MCF 10A (cell line): ENCODE measurements around the gene MGAT3. TPM values are rescaled to one million over a fixed set of nuclear protein-coding genes. Genes with fewer than 3 reads are reported as not detected.

Experiments
- BruUV-seq: library from RNA; stranded (reverse); fragments of 400-500 nt; replicated peaks from 2 replicates; lab custom pipeline; 2021; lab: Mats Ljungman, UMichigan
- CTCF ChIA-PET: fragments of 300-600 bp; sonication (Branson Sonifier 250); formaldehyde crosslinking; extraction: SDS; loops from one replicate; lab custom pipeline; 2021; ENCODE audit warnings: antibody characterized with exemption, inconsistent platforms; lab: Yijun Ruan, JAX
- POLR2A ChIA-PET: fragments of 300-600, 350-650 bp; sonication (Branson Sonifier 250); formaldehyde crosslinking; extraction: SDS; loops from one replicate; lab custom pipeline; 2020; ENCODE audit warnings: antibody characterized with exemption, inconsistent platforms; lab: Yijun Ruan, JAX
- DNase-seq: peaks from one replicate; pipeline ENCODE4 v3.0.0-alpha.2; 2018; ENCODE audit not compliant: unreplicated experiment
- H3K27ac Mint-ChIP-seq: one replicate; pipeline ENCODE4 v1.8.0; 2022; ENCODE audit warnings: mild to moderate bottlenecking, low read depth, mixed read lengths; ENCODE audit not compliant: unreplicated experiment
- H3K27me3 Mint-ChIP-seq: one replicate; pipeline ENCODE4 v1.8.0; 2022; ENCODE audit warnings: mixed read lengths; ENCODE audit not compliant: insufficient read depth, unreplicated experiment
- H3K36me3 Mint-ChIP-seq: one replicate; pipeline ENCODE4 v1.8.0; 2022; ENCODE audit warnings: mild to moderate bottlenecking, moderate library complexity, mixed read lengths; ENCODE audit not compliant: insufficient read depth, unreplicated experiment
- H3K4me1 Mint-ChIP-seq: one replicate; pipeline ENCODE4 v1.8.0; 2022; ENCODE audit warnings: mixed read lengths; ENCODE audit not compliant: insufficient read depth, unreplicated experiment
- H3K4me3 Mint-ChIP-seq: one replicate; pipeline ENCODE4 v1.8.0; 2022; ENCODE audit warnings: mild to moderate bottlenecking, moderate library complexity, mixed read lengths; ENCODE audit not compliant: unreplicated experiment
- H3K9me3 Mint-ChIP-seq: one replicate; pipeline ENCODE4 v1.8.0; 2022; ENCODE audit warnings: mixed read lengths; ENCODE audit not compliant: unreplicated experiment
- CTCF ChIP-seq: fragments of 200-600 bp; IDR thresholded peaks from one replicate; pipeline ENCODE4 v1.8.0; 2022; ENCODE audit warnings: antibody characterized with exemption, mild to moderate bottlenecking; ENCODE audit not compliant: unreplicated experiment
- intact Hi-C: fragments of 100-400 bp; cut with micrococcal nuclease; formaldehyde crosslinking; loops from 2 replicates; pipeline ENCODE4 v1.14.1; 2022
- total RNA-seq: library from RNA; stranded (reverse); gene quantifications from 2 replicates; pipeline ENCODE4 v1.2.3, GENCODE V29; 2022

Gene MGAT3
- total RNA-seq, 1 experiment from 2014 or later: not detected

- no TSS peak for BruUV-seq
- H3K27me3 Mint-ChIP-seq: no peaks in the 10 kb centered on the region
- no peak for TF ChIP-seq CTCF
- intact Hi-C loops: no loop called here
- H3K9me3 Mint-ChIP-seq: no peaks in the 10 kb centered on the region
- H3K36me3 Mint-ChIP-seq: no peaks in the 10 kb centered on the region
- ChIA-PET CTCF (no interaction called here), POLR2A (no interaction called here)
- no peak for DNase-seq
- H3K27ac Mint-ChIP-seq: no peak overlapping the region
- no peaks in the 10 kb centered on the region for H3K4me1 Mint-ChIP-seq
- no peak overlapping the region for H3K4me3 Mint-ChIP-seq
Measured at GRCh38 chr22:39480557-39480956, 23.7 kb downstream of the MGAT3 start.

- Mint-ChIP-seq H3K27me3 (no peaks in the 10 kb centered on the region), H3K4me1 (no peaks in the 10 kb centered on the region), H3K9me3 (no peaks in the 10 kb centered on the region), H3K4me3 (no peak overlapping the region), H3K27ac (no peak overlapping the region), H3K36me3 (no peaks in the 10 kb centered on the region)
- intact Hi-C loops: no loop called here
- CTCF ChIA-PET: interaction anchor here (0.5 kb wide), 1 partner anchor 10 kb away, joined by 3 read pairs; no protein-coding TSS in a partner anchor
- no TSS peak for BruUV-seq
- DNase-seq: no peak
- no peak for TF ChIP-seq CTCF
- POLR2A ChIA-PET: no interaction called here
Measured at GRCh38 chr22:39481054-39481453, 24.2 kb downstream of the MGAT3 start.

- no TSS peak for BruUV-seq
- H3K9me3 Mint-ChIP-seq: no peaks in the 10 kb centered on the region
- no peaks in the 10 kb centered on the region for H3K36me3 Mint-ChIP-seq
- H3K4me1 Mint-ChIP-seq: no peaks in the 10 kb centered on the region
- ChIA-PET CTCF (interaction anchor here (0.5 kb wide), 1 partner anchor 10 kb away, joined by 3 read pairs; no protein-coding TSS in a partner anchor), POLR2A (interaction anchor here (2.3 kb wide), 1 partner anchor 38 kb away, joined by 8 read pairs; the partner anchor contains the start of gene ATF4)
- H3K4me3 Mint-ChIP-seq: no peak overlapping the region
- DNase-seq: no peak
- no peaks in the 10 kb centered on the region for H3K27me3 Mint-ChIP-seq
- H3K27ac Mint-ChIP-seq: no peak overlapping the region
- no peak for TF ChIP-seq CTCF
- intact Hi-C loops: no loop called here
Measured at GRCh38 chr22:39481595-39481994, 24.8 kb downstream of the MGAT3 start.

- CTCF ChIA-PET: interaction anchor here (0.6 kb wide), 2 partner anchors 58 to 636 kb away, joined by 3 to 4 read pairs; no protein-coding TSS in a partner anchor
- no peaks in the 10 kb centered on the region for H3K36me3 Mint-ChIP-seq
- POLR2A ChIA-PET: interaction anchor here (0.6 to 2.3 kb wide), 3 partner anchors 37 to 1469 kb away, joined by 3 to 8 read pairs (median 3); partner anchors contain the start of genes ATF4 and TAB1
- intact Hi-C loops: no loop called here
- H3K4me3 Mint-ChIP-seq: no peak overlapping the region
- no peak for DNase-seq
- no peak for TF ChIP-seq CTCF
- H3K4me1 Mint-ChIP-seq: no peaks in the 10 kb centered on the region
- H3K27me3 Mint-ChIP-seq: no peaks in the 10 kb centered on the region
- H3K9me3 Mint-ChIP-seq: no peaks in the 10 kb centered on the region
- no TSS peak for BruUV-seq
- H3K27ac Mint-ChIP-seq: no peak overlapping the region
Measured at GRCh38 chr22:39482768-39483167, 26.0 kb downstream of the MGAT3 start.
